HFF-Myc (cell line): ENCODE results near the gene ZNF816.

Experiments
- DNase-seq: peaks from one replicate; pipeline ENCODE4 v3.0.0-alpha.2; 2011; ENCODE audit warnings: low read depth; ENCODE audit errors: extremely low read depth
- H3K4me3 ChIP-seq: replicated peaks from 2 replicates; pipeline ENCODE4 v1.5.1; 2011; ENCODE audit warnings: low read depth, mild to moderate bottlenecking, control low read depth, low read length
- CTCF ChIP-seq: IDR thresholded peaks from 2 replicates; pipeline ENCODE4 v1.5.1; 2012; ENCODE audit warnings: mild to moderate bottlenecking, low read depth, low read length, control low read depth; ENCODE audit errors: missing control alignments

Gene ZNF816

GRCh38 chr19:53004242-53004641 is 41.6 kb upstream of the ZNF816 start:
- TF ChIP-seq CTCF, result no peak
- DNase-seq, result no peak
- H3K4me3 ChIP-seq, result no peak overlapping the region

GRCh38 chr19:53002479-53002878 is 39.8 kb upstream of the ZNF816 start:
- DNase-seq, result no peak
- H3K4me3 ChIP-seq, result no peak overlapping the region
- TF ChIP-seq CTCF, result no peak

- H3K4me3 ChIP-seq, result no peak overlapping the region
- DNase-seq, result no peak
- TF ChIP-seq CTCF, result no peak
These were observed 35.3 kb upstream of the ZNF816 start for GRCh38 chr19:52997975-52998374.

- no peak for DNase-seq
- no peak for TF ChIP-seq CTCF
- H3K4me3 ChIP-seq, result no peak overlapping the region
These were observed 33.0 kb upstream of the ZNF816 start for GRCh38 chr19:52995711-52996110.

GRCh38 chr19:52993342-52994178 is 30.9 kb upstream of the ZNF816 start:
- peak; percentile 31 for TF ChIP-seq CTCF
- H3K4me3 ChIP-seq, result no peak overlapping the region
- no peak for DNase-seq

- no peak for TF ChIP-seq CTCF
- no peak for DNase-seq
- no peak overlapping the region for H3K4me3 ChIP-seq
These were observed 29.7 kb upstream of the ZNF816 start for GRCh38 chr19:52992109-52993004.
